ENCODE results near the gene VPS45.

Gene VPS45

GRCh38 chr1:150073516-150073915 lies 5.9 kb downstream of the VPS45 start:
- no peak for DNase-seq

GRCh38 chr1:150076066-150076465 lies 8.5 kb downstream of the VPS45 start:
- DNase-seq, result no peak

- DNase-seq, result no peak
These were observed 9.4 kb downstream of the VPS45 start for GRCh38 chr1:150076985-150077384.

- no peak for DNase-seq
These were observed 13.2 kb downstream of the VPS45 start for GRCh38 chr1:150080784-150081183.

- DNase-seq, result no peak
These were observed 14.9 kb downstream of the VPS45 start for GRCh38 chr1:150082494-150082893.

- no peak for DNase-seq
These were observed 16.3 kb downstream of the VPS45 start for GRCh38 chr1:150083907-150084306.

- DNase-seq, result no peak
These were observed 17.8 kb downstream of the VPS45 start for GRCh38 chr1:150085406-150085805.

- DNase-seq, result no peak
These were observed 19.8 kb downstream of the VPS45 start for GRCh38 chr1:150087415-150087814.

GRCh38 chr1:150089846-150090520 lies 22.4 kb downstream of the VPS45 start:
- no peak for DNase-seq

- no peak for DNase-seq
These were observed 24.7 kb downstream of the VPS45 start for GRCh38 chr1:150092180-150092791.

- DNase-seq, result no peak
These were observed 26.2 kb downstream of the VPS45 start for GRCh38 chr1:150093805-150094204.

- no peak for DNase-seq
These were observed 27.2 kb downstream of the VPS45 start for GRCh38 chr1:150094734-150095265.

GRCh38 chr1:150102986-150103385 lies 35.4 kb downstream of the VPS45 start:
- DNase-seq, result no peak

- no peak for DNase-seq
These were observed 38.8 kb downstream of the VPS45 start for GRCh38 chr1:150106341-150106740.

- DNase-seq, result no peak
These were observed 42.0 kb downstream of the VPS45 start for GRCh38 chr1:150109586-150109985.

- no peak for DNase-seq
These were observed 42.5 kb downstream of the VPS45 start for GRCh38 chr1:150110116-150110515.

GRCh38 chr1:150111670-150112069 lies 44.1 kb downstream of the VPS45 start:
- DNase-seq, result no peak

GRCh38 chr1:150115121-150115520 lies 47.5 kb downstream of the VPS45 start:
- no peak for DNase-seq

GRCh38 chr1:150118716-150119115 lies 51.1 kb downstream of the VPS45 start:
- DNase-seq, result no peak

- no peak for DNase-seq
These were observed 53.8 kb downstream of the VPS45 start for GRCh38 chr1:150121236-150121862.

- no peak for DNase-seq
These were observed 59.2 kb downstream of the VPS45 start for GRCh38 chr1:150126811-150127210.

GRCh38 chr1:150127464-150127863 lies 59.9 kb downstream of the VPS45 start:
- DNase-seq, result no peak

GRCh38 chr1:150127868-150128267 lies 60.3 kb downstream of the VPS45 start:
- DNase-seq, result peak; percentile 64

GRCh38 chr1:150132372-150132771 lies 64.8 kb downstream of the VPS45 start:
- DNase-seq, result no peak

Data from activated naive CD4-positive, alpha-beta T cell treated with Interleukin-2 at 50 U/mL for 16 hours (primary cell).